ENCODE data around the gene FGFRL1. TPM values are rescaled to one million over a fixed set of nuclear protein-coding genes. Genes with fewer than 3 reads are reported as not detected.
"Not testable (repeated sequence)": the region's sequence is repeated elsewhere in the genome, so short reads cannot be mapped to it uniquely, and the experiment has no call there.

The FGFRL1 gene
- total and polyA plus RNA-seq, 2 experiments from 2014 or later, result 10.8 to 58.7 TPM

- Histone ChIP-seq H3K4me3 (no peak overlapping the region), H3K4me1 (ENCODE audit: insufficient read depth) (peaks cover 36% of the 10 kb centered on the region), H3K9ac (no peak overlapping the region), H3K36me3 (ENCODE audit: low read depth) (no peaks in the 10 kb centered on the region), H4K20me1 (ENCODE audit: insufficient read depth) (no peaks in the 10 kb centered on the region), H3K9me2 (ENCODE audit: insufficient read depth) (no peaks in the 10 kb centered on the region), H3K79me2 (ENCODE audit: insufficient read depth) (no peaks in the 10 kb centered on the region), H3F3A (ENCODE audit: insufficient read depth) (peaks cover 6% of the 10 kb centered on the region; the same call in 1 of the 2 replicates), H2AFZ (no peak overlapping the region), H3K4me2 (ENCODE audit: unreplicated experiment) (no peak overlapping the region), H3K9me3 (ENCODE audit: low read depth) (no peaks in the 10 kb centered on the region), H3K27ac (no peak overlapping the region), H3K27me3 (replicated peaks; ENCODE audit: insufficient read depth) (no peaks in the 10 kb centered on the region)
- no peak for DNase-seq
- TF ChIP-seq EZH2 (IDR thresholded peaks at IDR 0.05; ENCODE audit: insufficient read depth, poor library complexity, severe bottlenecking), result no peak
- TF ChIP-seq EZH2phosphoT487 (IDR thresholded peaks at IDR 0.05; ENCODE audit: insufficient read depth, low read depth), result no peak
- in situ Hi-C loops (cut with MboI), result no loop called here
- 82 to 86% methylated on average over 10 to 36 of the region's 36 CpGs for WGBS, 2 experiments (ENCODE audit: low coverage in 1 of 2, low lambda C conversion rate in 2 of 2, missing lambda C conversion rate in 2 of 2)
These were observed 34.3 kb downstream of the FGFRL1 start for GRCh38 chr4:1045595-1046201.

GRCh38 chr4:1046581-1047011 is 35.2 kb downstream of the FGFRL1 start:
- H3K4me2 ChIP-seq (ENCODE audit: unreplicated experiment), result peak overlapping the region; percentile 44
- peak overlapping the region; percentile 48 for H3K4me3 ChIP-seq
- H3K36me3 ChIP-seq (ENCODE audit: low read depth); H3K9me3 ChIP-seq (ENCODE audit: low read depth); H3K9me2 ChIP-seq (ENCODE audit: insufficient read depth); H3F3A ChIP-seq (ENCODE audit: insufficient read depth); H4K20me1 ChIP-seq (ENCODE audit: insufficient read depth); H3K79me2 ChIP-seq (ENCODE audit: insufficient read depth); in situ Hi-C loops (cut with MboI); H3K27me3 ChIP-seq (replicated peaks; ENCODE audit: insufficient read depth): not testable (repeated sequence)
- 20 to 39% methylated on average over 8 to 29 of the region's 29 CpGs for WGBS, 2 experiments (ENCODE audit: low coverage in 1 of 2, low lambda C conversion rate in 2 of 2, missing lambda C conversion rate in 2 of 2)
- peak overlapping the region; percentile 41; the same call in 1 of the 2 replicates for H3K9ac ChIP-seq
- peak overlapping the region; percentile 28 for H3K27ac ChIP-seq
- H3K4me1 ChIP-seq (ENCODE audit: insufficient read depth), result peaks cover 27% of the 10 kb centered on the region
- peak; percentile 76 for DNase-seq
- H2AFZ ChIP-seq, result peak overlapping the region; percentile 66

GRCh38 chr4:1047106-1047975 is 35.9 kb downstream of the FGFRL1 start:
- H3K27ac ChIP-seq, result peak overlapping the region; percentile 28
- DNase-seq, result no peak
- TF ChIP-seq EZH2 (IDR thresholded peaks at IDR 0.05; ENCODE audit: insufficient read depth, poor library complexity, severe bottlenecking) (no peak), EZH2phosphoT487 (IDR thresholded peaks at IDR 0.05; ENCODE audit: insufficient read depth, low read depth) (no peak)
- H3K27me3 ChIP-seq (replicated peaks; ENCODE audit: insufficient read depth), result no peaks in the 10 kb centered on the region
- H2AFZ ChIP-seq, result peak overlapping the region; percentile 66
- no peaks in the 10 kb centered on the region for H3K36me3 ChIP-seq (ENCODE audit: low read depth)
- peak overlapping the region; percentile 48 for H3K4me3 ChIP-seq
- H3K79me2 ChIP-seq (ENCODE audit: insufficient read depth), result no peaks in the 10 kb centered on the region
- no peaks in the 10 kb centered on the region for H4K20me1 ChIP-seq (ENCODE audit: insufficient read depth)
- peak overlapping the region; percentile 44 for H3K4me2 ChIP-seq (ENCODE audit: unreplicated experiment)
- peaks cover 28% of the 10 kb centered on the region for H3K4me1 ChIP-seq (ENCODE audit: insufficient read depth)
- H3K9me3 ChIP-seq (ENCODE audit: low read depth), result no peaks in the 10 kb centered on the region
- 79 to 80% methylated on average over 38 to 41 of the region's 41 CpGs for WGBS, 2 experiments (ENCODE audit: low coverage in 1 of 2, low lambda C conversion rate in 2 of 2, missing lambda C conversion rate in 2 of 2)
- no peaks in the 10 kb centered on the region for H3K9me2 ChIP-seq (ENCODE audit: insufficient read depth)
- in situ Hi-C loops (cut with MboI), result no loop called here
- no peaks in the 10 kb centered on the region; the same call in 1 of the 2 replicates for H3F3A ChIP-seq (ENCODE audit: insufficient read depth)
- H3K9ac ChIP-seq, result peak overlapping the region; percentile 41; the same call in 1 of the 2 replicates

GRCh38 chr4:1047976-1048772 is 36.7 kb downstream of the FGFRL1 start:
- 86% methylated on average over 29 to 34 of the region's 34 CpGs for WGBS, 2 experiments (ENCODE audit: low coverage in 1 of 2, low lambda C conversion rate in 2 of 2, missing lambda C conversion rate in 2 of 2)
- Histone ChIP-seq H3K79me2 (ENCODE audit: insufficient read depth) (no peaks in the 10 kb centered on the region), H3K36me3 (ENCODE audit: low read depth) (no peaks in the 10 kb centered on the region), H3K4me2 (ENCODE audit: unreplicated experiment) (no peak overlapping the region), H2AFZ (no peak overlapping the region), H3K4me1 (ENCODE audit: insufficient read depth) (peaks cover 34% of the 10 kb centered on the region), H3K9me3 (ENCODE audit: low read depth) (no peaks in the 10 kb centered on the region), H3K4me3 (no peak overlapping the region), H3F3A (ENCODE audit: insufficient read depth) (peaks cover 6% of the 10 kb centered on the region), H3K9me2 (ENCODE audit: insufficient read depth) (no peaks in the 10 kb centered on the region), H3K9ac (no peak overlapping the region), H4K20me1 (ENCODE audit: insufficient read depth) (no peaks in the 10 kb centered on the region), H3K27me3 (replicated peaks; ENCODE audit: insufficient read depth) (no peaks in the 10 kb centered on the region), H3K27ac (no peak overlapping the region)
- TF ChIP-seq EZH2phosphoT487 (IDR thresholded peaks at IDR 0.05; ENCODE audit: insufficient read depth, low read depth) (no peak), EZH2 (IDR thresholded peaks at IDR 0.05; ENCODE audit: insufficient read depth, poor library complexity, severe bottlenecking) (no peak)
- DNase-seq, result no peak
- in situ Hi-C loops (cut with MboI), result no loop called here

Data from GM23248 (cell line).